IMR-90 (cell line): Measurements from ENCODE around the gene IL1RL1. TPM values are rescaled to one million over a fixed set of nuclear protein-coding genes. Genes with fewer than 3 reads are reported as not detected.

Source experiments
- ATAC-seq: fragments of 200-7000 bp; cut with Tn5 transposase; 2 replicates; pipeline ENCODE4 v1.9.1; 2020; ENCODE audit warnings: low read depth, mild to moderate bottlenecking, moderate library complexity
- BruUV-seq: library from RNA; stranded (reverse); fragments of 400-500 nt; replicated peaks from 2 replicates; lab custom pipeline; 2021; lab: Mats Ljungman, UMichigan
- CTCF ChIA-PET: fragments of 300-600 bp; formaldehyde crosslinking; extraction: SDS; loops from one replicate; lab custom pipeline; 2021; ENCODE audit warnings: antibody characterized with exemption; lab: Yijun Ruan, JAX
- POLR2A ChIA-PET: fragments of 300-600 bp; sonication (Branson Sonifier 250); formaldehyde crosslinking; loops from one replicate; lab custom pipeline; 2022; ENCODE audit warnings: antibody characterized with exemption; ENCODE audit not compliant: unreplicated experiment; lab: Charles Lee
- DNase-seq: peaks from one replicate; pipeline ENCODE4 v3.0.0; 2013
- H2AFZ ChIP-seq: replicated peaks from 2 replicates; pipeline ENCODE3; 2013; ENCODE audit warnings: low read length, mild to moderate bottlenecking; ENCODE audit not compliant: poor library complexity
- H2AK5ac ChIP-seq: 2 replicates; pipeline ENCODE4 v1.6.1; 2013; ENCODE audit warnings: low read depth, low read length, inconsistent platforms
- H2AK9ac ChIP-seq: replicated peaks from 2 replicates; pipeline ENCODE3; 2013; ENCODE audit warnings: mild to moderate bottlenecking, low read depth, low read length, moderate library complexity; ENCODE audit not compliant: poor library complexity
- H2BK120ac ChIP-seq: 2 replicates; pipeline ENCODE4 v1.6.1; 2013; ENCODE audit warnings: low read depth, low read length, inconsistent platforms
- H2BK15ac ChIP-seq: 3 replicates; pipeline ENCODE4 v1.6.1; 2013; ENCODE audit warnings: low read depth, low read length, inconsistent platforms
- H2BK20ac ChIP-seq: 2 replicates; pipeline ENCODE4 v1.6.1; 2013; ENCODE audit warnings: low read depth, mild to moderate bottlenecking, inconsistent platforms, low read length, moderate library complexity
- H2BK5ac ChIP-seq: 2 replicates; pipeline ENCODE4 v1.6.1; 2013; ENCODE audit warnings: mild to moderate bottlenecking, low read depth, low read length, inconsistent platforms; ENCODE audit not compliant: poor library complexity, severe bottlenecking
- H3K14ac ChIP-seq: replicated peaks from 2 replicates; pipeline ENCODE4 v1.6.1; 2013; ENCODE audit warnings: low read depth, low read length, inconsistent platforms
- H3K18ac ChIP-seq: 2 replicates; pipeline ENCODE4 v1.6.1; 2013; ENCODE audit warnings: low read depth, low read length, control low read depth
- H3K23ac ChIP-seq: 2 replicates; pipeline ENCODE4 v1.6.1; 2013; ENCODE audit warnings: low read depth, low read length, inconsistent platforms
- H3K27ac ChIP-seq: 2 replicates; pipeline ENCODE4 v1.5.1; 2013; ENCODE audit warnings: mild to moderate bottlenecking, control low read depth, low read length; ENCODE audit not compliant: insufficient read depth
- H3K27me3 ChIP-seq: 2 replicates; pipeline ENCODE4 v1.6.1; 2013; ENCODE audit warnings: low read length; ENCODE audit not compliant: control insufficient read depth, insufficient read depth
- H3K36me3 ChIP-seq: 2 replicates; pipeline ENCODE4 v1.6.1; 2013; ENCODE audit warnings: low read length, mixed read lengths; ENCODE audit not compliant: control insufficient read depth, insufficient read depth
- H3K4ac ChIP-seq: 2 replicates; pipeline ENCODE4 v1.6.1; 2013; ENCODE audit warnings: low read depth, low read length, inconsistent platforms
- H3K4me1 ChIP-seq: 2 replicates; pipeline ENCODE4 v1.6.1; 2013; ENCODE audit warnings: low read length, mixed read lengths; ENCODE audit not compliant: control insufficient read depth, insufficient read depth
- H3K4me2 ChIP-seq: 2 replicates; pipeline ENCODE4 v1.6.1; 2013; ENCODE audit warnings: low read depth, mild to moderate bottlenecking, control low read depth, low read length, moderate library complexity
- H3K4me3 ChIP-seq: 2 replicates; pipeline ENCODE4 v1.5.1; 2013; ENCODE audit warnings: low read depth, mild to moderate bottlenecking, control low read depth, low read length, moderate library complexity; ENCODE audit not compliant: insufficient read depth
- H3K56ac ChIP-seq: 2 replicates; pipeline ENCODE4 v1.6.1; 2013; ENCODE audit warnings: low read length, inconsistent platforms; ENCODE audit not compliant: insufficient read depth; ENCODE audit errors: extremely low read depth
- H3K79me1 ChIP-seq, 2 experiments: 2 replicates each; pipeline ENCODE4 v1.6.1; 2013; ENCODE audit warnings: low read length in 2 of 2, inconsistent platforms in 1 of 2, low read depth in 1 of 2
- H3K9ac ChIP-seq: 2 replicates; pipeline ENCODE4 v1.6.1; 2013; ENCODE audit warnings: low read depth, low read length, control low read depth
- H3K9me1 ChIP-seq: 2 replicates; pipeline ENCODE4 v1.6.1; 2013; ENCODE audit warnings: low read length, inconsistent platforms; ENCODE audit not compliant: insufficient read depth
- H3K9me3 ChIP-seq: 2 replicates; pipeline ENCODE4 v1.6.1; 2013; ENCODE audit warnings: low read length; ENCODE audit not compliant: control insufficient read depth, insufficient read depth
- H4K20me1 ChIP-seq: 2 replicates; pipeline ENCODE4 v1.6.1; 2013; ENCODE audit warnings: low read length, inconsistent platforms; ENCODE audit not compliant: insufficient read depth
- H4K5ac ChIP-seq: 2 replicates; pipeline ENCODE4 v1.6.1; 2013; ENCODE audit warnings: mild to moderate bottlenecking, low read depth, low read length, control low read depth
- H4K8ac ChIP-seq, 2 experiments: 2 replicates each; pipeline ENCODE4 v1.6.1; 2013; ENCODE audit warnings: low read depth in 2 of 2, low read length in 2 of 2, control low read depth in 1 of 2, inconsistent platforms in 1 of 2
- H4K91ac ChIP-seq: 2 replicates; pipeline ENCODE4 v1.6.1; 2013; ENCODE audit warnings: low read depth, low read length, inconsistent platforms; ENCODE audit not compliant: insufficient read depth
- MAFK ChIP-seq: IDR thresholded peaks from 2 replicates; pipeline ENCODE4 v1.6.1; 2012; ENCODE audit warnings: low read depth, low read length, improper control_type of control experiment
- POLR2A ChIP-seq: IDR thresholded peaks from 2 replicates; pipeline ENCODE4 v1.6.1; 2012; ENCODE audit warnings: mild to moderate bottlenecking, low read depth, low read length
- RFX5 ChIP-seq: IDR thresholded peaks from 2 replicates; pipeline ENCODE4 v1.8.0; 2012; ENCODE audit warnings: low read depth, mild to moderate bottlenecking, low read length, moderate library complexity
- SMC3 ChIP-seq: fragments of 150-350 bp; IDR thresholded peaks from 2 replicates; pipeline ENCODE4 v1.6.1; 2016; ENCODE audit warnings: low read depth, mild to moderate bottlenecking, antibody characterized with exemption, low read length, moderate library complexity
- WGBS, 2 experiments: methylation state at CpG; one replicate each; pipeline versions ENCODE4 v1.1.5 to v1.1.7; 2013; ENCODE audit warnings: missing lambda C conversion rate in 2 of 2; ENCODE audit not compliant: insufficient read length in 1 of 2; ENCODE audit errors: extremely low coverage in 2 of 2; 5-methylcytosine and 5-hydroxymethylcytosine counted together
- dilution Hi-C: fragments of 300-500 bp; cut with HindIII; formaldehyde crosslinking; loops from one replicate; pipeline ENCODE4 v1.14.3; 2018; ENCODE audit warnings: low sequenced_read_pairs; ENCODE audit not compliant: unreplicated experiment
- in situ Hi-C: fragments of 300-500 bp; cut with MboI; formaldehyde crosslinking; loops from 3 replicates; pipeline ENCODE4 v1.14.3; 2019; ENCODE audit warnings: low sequenced_read_pairs, inconsistent platforms, mixed read lengths
- intact Hi-C: fragments of 100-400 bp; cut with micrococcal nuclease; formaldehyde crosslinking; loops from 2 replicates; pipeline ENCODE4 v1.10.0; 2022
- polyA plus RNA-seq, 3 experiments: library from polyadenylated mRNA; depleted of rRNA; stranded (reverse); fragments of >200 nt; gene quantifications; 2 replicates each; pipeline ENCODE4 v1.2.3, GENCODE V29; 2012; ENCODE audit warnings: low replicate concordance in 1 of 3
- total RNA-seq: library from RNA; depleted of rRNA; stranded (reverse); fragments of >200 nt; gene quantifications from 2 replicates; pipeline ENCODE4 v1.2.3, GENCODE V29; 2012

Gene IL1RL1
- total and polyA plus RNA-seq, 2 of the 4 experiments (the other 2 are of a cell fraction), result under 0.01 to 0.14 TPM

GRCh38 chr2:102304711-102305611 is 6.4 kb upstream of the IL1RL1 start (continued):
- no peak for TF ChIP-seq SMC3

- Histone ChIP-seq H2BK120ac (no peak overlapping the region; the same call in 1 of the 2 replicates), H2BK20ac (no peak overlapping the region), H3K56ac (no peak overlapping the region), H3K14ac (no peak overlapping the region), H3K4me2 (no peak overlapping the region), H3K79me1 (no peaks in the 10 kb centered on the region), H3K36me3 (no peaks in the 10 kb centered on the region), H2AK9ac (no peak overlapping the region), H3K18ac (no peak overlapping the region), H3K23ac (no peak overlapping the region), H3K4ac (no peak overlapping the region), H3K9ac (no peak overlapping the region), H2AK5ac (no peak overlapping the region), H3K9me1 (no peaks in the 10 kb centered on the region), H3K4me3 (no peak overlapping the region), H4K5ac (no peak overlapping the region), H2BK15ac (no peak overlapping the region), H4K91ac (no peak overlapping the region), H2AFZ (no peak overlapping the region), H2BK5ac (no peak overlapping the region), H4K20me1 (no peaks in the 10 kb centered on the region), H3K27ac (no peak overlapping the region), H3K4me1 (0 out of 2 replicates have a peak, but pooled peaks cover 2% of the 10 kb centered on the region), H3K9me3 (no peaks in the 10 kb centered on the region), H3K27me3 (peaks cover 2% of the 10 kb centered on the region; the same call in 1 of the 2 replicates), H4K8ac (no peak overlapping the region)
- intact Hi-C loops (no loop called here), dilution Hi-C loops (no loop called here), in situ Hi-C loops (no loop called here)
- WGBS, 2 experiments, result no CpG with 5 or more reads among the region's 1 CpG
- ATAC-seq (no peak), DNase-seq (no peak)
- CTCF ChIA-PET, result no interaction called here
- POLR2A ChIA-PET, result no interaction called here
- TF ChIP-seq MAFK, result peak; percentile 35
- no peak for TF ChIP-seq RFX5
- TF ChIP-seq POLR2A, result no peak
- no TSS peak for BruUV-seq
Observed at GRCh38 chr2:102306125-102306524, 5.2 kb upstream of the IL1RL1 start.
